Hepatocyte (in vitro differentiated cells): ENCODE measurements around the gene POC1A. TPM values are rescaled to one million over a fixed set of nuclear protein-coding genes. Genes with fewer than 3 reads are reported as not detected.

Experiments
- DNase-seq: peaks from one replicate; pipeline ENCODE4 v3.0.0-alpha.2; 2016; ENCODE audit warnings: low spot score
- H2AFZ ChIP-seq: fragments of 200-600 bp; sonication (generic); 2 replicates; pipeline ENCODE4 v1.6.0; 2016; ENCODE audit warnings: antibody characterized with exemption, mild to moderate bottlenecking
- H3K27ac ChIP-seq: fragments of 200-600 bp; sonication (generic); 2 replicates; pipeline ENCODE4 v1.5.1; 2016; ENCODE audit warnings: mild to moderate bottlenecking
- H3K27me3 ChIP-seq: fragments of 200-600 bp; sonication (generic); 2 replicates; pipeline ENCODE4 v1.6.1; 2016
- H3K36me3 ChIP-seq: fragments of 200-600 bp; sonication (generic); replicated peaks from 2 replicates; pipeline ENCODE4 v1.5.1; 2016; ENCODE audit warnings: low read depth; ENCODE audit not compliant: insufficient read depth
- H3K4me1 ChIP-seq: fragments of 200-600 bp; sonication (generic); 2 replicates; pipeline ENCODE4 v1.5.1; 2016; ENCODE audit warnings: mild to moderate bottlenecking, moderate library complexity; ENCODE audit not compliant: insufficient read depth
- H3K4me2 ChIP-seq: fragments of 200-600 bp; sonication (generic); 2 replicates; pipeline ENCODE4 v1.6.0; 2016
- H3K4me3 ChIP-seq: fragments of 200-600 bp; sonication (generic); 2 replicates; pipeline ENCODE4 v1.5.1; 2016; ENCODE audit warnings: mild to moderate bottlenecking
- H3K79me2 ChIP-seq: fragments of 200-600 bp; sonication (generic); 2 replicates; pipeline ENCODE4 v1.6.0; 2017; ENCODE audit warnings: mild to moderate bottlenecking
- H3K9me2 ChIP-seq: fragments of 200-600 bp; sonication (generic); replicated peaks from 2 replicates; pipeline ENCODE4 v1.6.0; 2017; ENCODE audit warnings: mild to moderate bottlenecking; ENCODE audit not compliant: insufficient read depth
- H3K9me3 ChIP-seq: fragments of 200-600 bp; sonication (generic); 2 replicates; pipeline ENCODE4 v1.5.1; 2016; ENCODE audit warnings: low read depth, mild to moderate bottlenecking
- H4K20me1 ChIP-seq: fragments of 200-600 bp; sonication (generic); 2 replicates; pipeline ENCODE4 v1.6.0; 2016; ENCODE audit warnings: mild to moderate bottlenecking; ENCODE audit not compliant: insufficient read depth, poor library complexity, severe bottlenecking
- EZH2 ChIP-seq: fragments of 200-600 bp; sonication (generic); IDR thresholded peaks from 2 replicates; pipeline ENCODE4 v1.6.1; 2016; ENCODE audit warnings: antibody characterized with exemption, mild to moderate bottlenecking, borderline replicate concordance
- EZH2phosphoT487 ChIP-seq: fragments of 200-600 bp; sonication (generic); IDR thresholded peaks from one replicate; pipeline ENCODE4 v1.6.1; 2018; ENCODE audit warnings: antibody characterized with exemption, mild to moderate bottlenecking, low read depth, moderate library complexity; ENCODE audit not compliant: unreplicated experiment, severe bottlenecking
- WGBS: methylation state at CpG from one replicate; pipeline ENCODE4 v1.1.6; 2016; ENCODE audit warnings: low lambda C conversion rate; ENCODE audit errors: missing lambda C conversion rate; 5-methylcytosine and 5-hydroxymethylcytosine counted together
- polyA plus RNA-seq: library from polyadenylated mRNA; unstranded; fragments of >200 nt; fragmentation: Nextera tagmentation; extraction: Ambion mirVana; gene quantifications from 2 replicates; pipeline ENCODE4 v1.2.1, GENCODE V29; 2016
- total RNA-seq: library from RNA; depleted of rRNA; stranded (reverse); fragments of >200 nt; gene quantifications from 2 replicates; pipeline ENCODE4 v1.2.3, GENCODE V29; 2014
- TF ChIP-seq, protein P1 (sequence below): fragments of 200-600 bp; sonication (generic); IDR thresholded peaks from 2 replicates; pipeline ENCODE4 v1.5.1; 2016; ENCODE audit warnings: antibody characterized with exemption, mild to moderate bottlenecking; ENCODE audit not compliant: poor library complexity

Gene POC1A
- total and polyA plus RNA-seq, 2 experiments from 2014 or later: 2.6 to 3.7 TPM

GRCh38 chr3:52123106-52123725, 31.0 kb downstream of the POC1A start:
- Histone ChIP-seq H2AFZ (no peak overlapping the region), H3K27me3 (no peaks in the 10 kb centered on the region), H3K4me1 (peaks cover 4% of the 10 kb centered on the region), H3K79me2 (no peaks in the 10 kb centered on the region), H3K4me3 (no peak overlapping the region), H4K20me1 (no peaks in the 10 kb centered on the region), H3K27ac (peak overlapping the region; percentile 48), H3K9me3 (no peaks in the 10 kb centered on the region), H3K4me2 (no peak overlapping the region), H3K36me3 (no peaks in the 10 kb centered on the region), H3K9me2 (no peaks in the 10 kb centered on the region)
- 53% methylated on average over 10 of the region's 10 CpGs for WGBS
- DNase-seq: peak; percentile 86
- TF ChIP-seq EZH2phosphoT487: no peak
- TF ChIP-seq, protein P1, sequence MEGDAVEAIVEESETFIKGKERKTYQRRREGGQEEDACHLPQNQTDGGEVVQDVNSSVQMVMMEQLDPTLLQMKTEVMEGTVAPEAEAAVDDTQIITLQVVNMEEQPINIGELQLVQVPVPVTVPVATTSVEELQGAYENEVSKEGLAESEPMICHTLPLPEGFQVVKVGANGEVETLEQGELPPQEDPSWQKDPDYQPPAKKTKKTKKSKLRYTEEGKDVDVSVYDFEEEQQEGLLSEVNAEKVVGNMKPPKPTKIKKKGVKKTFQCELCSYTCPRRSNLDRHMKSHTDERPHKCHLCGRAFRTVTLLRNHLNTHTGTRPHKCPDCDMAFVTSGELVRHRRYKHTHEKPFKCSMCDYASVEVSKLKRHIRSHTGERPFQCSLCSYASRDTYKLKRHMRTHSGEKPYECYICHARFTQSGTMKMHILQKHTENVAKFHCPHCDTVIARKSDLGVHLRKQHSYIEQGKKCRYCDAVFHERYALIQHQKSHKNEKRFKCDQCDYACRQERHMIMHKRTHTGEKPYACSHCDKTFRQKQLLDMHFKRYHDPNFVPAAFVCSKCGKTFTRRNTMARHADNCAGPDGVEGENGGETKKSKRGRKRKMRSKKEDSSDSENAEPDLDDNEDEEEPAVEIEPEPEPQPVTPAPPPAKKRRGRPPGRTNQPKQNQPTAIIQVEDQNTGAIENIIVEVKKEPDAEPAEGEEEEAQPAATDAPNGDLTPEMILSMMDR: peak; percentile 93
- TF ChIP-seq EZH2: no peak

GRCh38 chr3:52122491-52122890, 31.7 kb downstream of the POC1A start:
- Histone ChIP-seq H3K4me3 (no peak overlapping the region), H4K20me1 (no peaks in the 10 kb centered on the region), H2AFZ (no peak overlapping the region), H3K27ac (no peak overlapping the region), H3K79me2 (no peaks in the 10 kb centered on the region), H3K9me3 (no peaks in the 10 kb centered on the region), H3K4me1 (peaks cover 4% of the 10 kb centered on the region), H3K36me3 (no peaks in the 10 kb centered on the region), H3K9me2 (no peaks in the 10 kb centered on the region), H3K4me2 (no peak overlapping the region), H3K27me3 (no peaks in the 10 kb centered on the region)
- TF ChIP-seq, protein P1: no peak
- TF ChIP-seq EZH2phosphoT487 (no peak), EZH2 (no peak)
- DNase-seq: no peak
- 97% methylated on average over 7 of the region's 7 CpGs for WGBS

GRCh38 chr3:52121813-52122212, 32.4 kb downstream of the POC1A start:
- Histone ChIP-seq H3K4me2 (no peak overlapping the region), H3K9me3 (no peaks in the 10 kb centered on the region), H3K36me3 (no peaks in the 10 kb centered on the region), H3K4me1 (peaks cover 4% of the 10 kb centered on the region), H3K4me3 (no peak overlapping the region), H3K27ac (no peak overlapping the region), H2AFZ (no peak overlapping the region), H3K9me2 (no peaks in the 10 kb centered on the region), H4K20me1 (no peaks in the 10 kb centered on the region), H3K27me3 (no peaks in the 10 kb centered on the region), H3K79me2 (no peaks in the 10 kb centered on the region)
- WGBS: 91% methylated on average over 6 of the region's 6 CpGs
- TF ChIP-seq EZH2 (no peak), EZH2phosphoT487 (no peak)
- TF ChIP-seq, protein P1: no peak
- no peak for DNase-seq

DNA sequence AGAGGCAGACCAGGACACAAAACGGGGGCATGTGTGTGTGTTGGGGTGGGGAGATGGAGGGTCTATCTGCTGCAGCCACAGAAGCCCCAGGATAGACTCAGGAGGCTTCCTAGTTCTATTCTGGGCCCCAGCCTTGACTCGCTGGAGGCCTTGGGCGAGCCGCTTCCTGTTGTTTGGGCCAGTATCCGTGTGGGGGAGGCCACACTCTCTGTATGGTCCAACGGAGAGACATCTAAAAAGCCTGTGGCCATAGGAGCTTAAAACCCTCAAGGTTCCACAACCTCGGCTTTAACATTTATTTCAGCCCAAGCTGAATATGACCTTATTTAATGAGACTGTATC, 32.8 kb downstream of the POC1A start:
- no peak for TF ChIP-seq EZH2
- no peak for TF ChIP-seq EZH2phosphoT487
- TF ChIP-seq, protein P1: no peak
- H2AFZ ChIP-seq: no peak overlapping the region
- no peaks in the 10 kb centered on the region for H4K20me1 ChIP-seq
- no peaks in the 10 kb centered on the region for H3K9me3 ChIP-seq
- no peaks in the 10 kb centered on the region for H3K79me2 ChIP-seq
- WGBS: 88% methylated on average over 7 of the region's 7 CpGs
- peak overlapping the region; percentile 57 for H3K27ac ChIP-seq
- H3K4me3 ChIP-seq: no peak overlapping the region
- peaks cover 4% of the 10 kb centered on the region for H3K4me1 ChIP-seq
- H3K36me3 ChIP-seq: no peaks in the 10 kb centered on the region
- no peaks in the 10 kb centered on the region for H3K9me2 ChIP-seq
- no peaks in the 10 kb centered on the region for H3K27me3 ChIP-seq
- no peak for DNase-seq
- H3K4me2 ChIP-seq: no peak overlapping the region
